Adrenal gland (tissue), 12 donors: Measurements from ENCODE around the gene ISL2. TPM values are rescaled to one million over a fixed set of nuclear protein-coding genes. Genes with fewer than 3 reads are reported as not detected.

Source experiments
- DNase-seq, 7 donors: peaks; one replicate each; pipeline ENCODE4 v3.0.0-alpha.2; 2019 to 2020
- H3K27ac ChIP-seq, 5 donors: fragments of 200-600 bp; sonication (generic) in 4 of 5; 1 replicate in 3 of 5; 2 replicates in 2 of 5; pipeline versions ENCODE4 v1.5.1 to v1.8.0; 2016 to 2020; ENCODE audit warnings: mild to moderate bottlenecking in 1 of 5
- H3K27me3 ChIP-seq: fragments of 200-600 bp; 2 replicates; pipeline ENCODE4 v1.8.0; 2021
- H3K36me3 ChIP-seq, 2 donors: fragments of 200-600 bp; replicated peaks in 1 of 2; 1 replicate in 1 of 2; 2 replicates in 1 of 2; pipeline versions ENCODE4 v1.5.1 to v1.8.0; 2018 to 2022
- H3K4me1 ChIP-seq, 2 donors: fragments of 200-600 bp; replicated peaks in 1 of 2; 1 replicate in 1 of 2; 2 replicates in 1 of 2; pipeline versions ENCODE4 v1.5.1 to v1.8.0; 2018 to 2021
- H3K4me3 ChIP-seq, 4 donors: fragments of 200-600 bp; sonication (generic) in 3 of 4; one replicate each; pipeline ENCODE4 v1.5.1; 2016 to 2018
- H3K9me3 ChIP-seq, 3 donors: fragments of 200-600 bp; sonication (generic) in 1 of 3; replicated peaks in 1 of 3; 1 replicate in 2 of 3; 2 replicates in 1 of 3; pipeline versions ENCODE4 v1.5.1 to v1.8.0; 2016 to 2021
- CTCF ChIP-seq, 6 experiments: fragments of 450-650 bp in 4 of 6; fragments of 200-600 bp in 2 of 6; sonication (generic) in 1 of 6; IDR thresholded peaks; 1 replicate in 5 of 6; 2 replicates in 1 of 6; pipeline versions ENCODE4 v1.5.1 to v1.8.0; 2016 to 2021; ENCODE audit warnings: antibody characterized with exemption in 6 of 6, mild to moderate bottlenecking in 2 of 6, moderate library complexity in 1 of 6
- POLR2A ChIP-seq, 2 donors: fragments of 450-650 bp; IDR thresholded peaks; one replicate each; pipeline ENCODE4 v1.6.1; 2017; ENCODE audit warnings: antibody characterized with exemption in 2 of 2, mild to moderate bottlenecking in 2 of 2, moderate library complexity in 1 of 2
- WGBS, 4 donors: extraction: QIAGEN DNeasy Blood & Tissue Kit in 2 of 4; methylation state at CpG; one replicate each; pipeline versions ENCODE4 v1.1.5 to v1.1.7; 2013 to 2017; 5-methylcytosine and 5-hydroxymethylcytosine counted together
- intact Hi-C, 2 donors: fragments of 100-400 bp; cut with DNase I; formaldehyde crosslinking; loops; one replicate each; pipeline versions ENCODE4 v1.14.1 to v1.15.0; 2022 to 2023
- polyA plus RNA-seq, 3 donors: library from polyadenylated mRNA; stranded (reverse); fragments of 200-250 nt in 2 of 3; fragments of 350-450 nt in 1 of 3; fragmentation: Illumina TruSeq in 1 of 3; extraction: RNeasy Lipid Tissue Mini Kit (QIAGEN cat#74804) in 1 of 3; gene quantifications; one replicate each; pipeline ENCODE4 v1.2.3, GENCODE V29; 2013 to 2014
- total RNA-seq, 9 donors: library from RNA; depleted of rRNA in 4 of 9; stranded (reverse); fragments of >200 nt in 4 of 9; fragments of 120-200 nt in 1 of 9; fragmentation: NEBNext Ultra II Directional in 1 of 9; extraction: Animal tissue kit (Norgen Biotek cat#: 25700) in 1 of 9; gene quantifications; one replicate each; pipeline versions ENCODE4 v1.1.0 to v1.2.4, GENCODE V29; 2013 to 2023
- donor health status: healthy with polysubstance abuse.
- donor health status: Bipolar disorder and iron deficiency.
- donor health status: DM: yes; HTN: yes; CAD: no.
- donor health status: DM: no; HTN: no; CAD: no.
- donor health status: DM: no; HTN: no; CAD: no.
- donor health status: DM: yes; HTN: yes; CAD: no.

The ISL2 gene
- total and polyA plus RNA-seq, 12 donors, result 0.03 to 0.11 TPM; not detected in 10

GRCh38 chr15:76386178-76386577 is 49.6 kb downstream of the ISL2 start:
- no peaks in the 10 kb centered on the region for H3K27me3 ChIP-seq
- no peak for TF ChIP-seq POLR2A (IDR thresholded peaks at IDR 0.05)
- no peak for TF ChIP-seq CTCF (IDR thresholded peaks at IDR 0.05)
- H3K36me3 ChIP-seq, result no peaks in the 10 kb centered on the region
- WGBS, 4 donors, result 94 to 96% (median 95%) methylated on average over 2 of the region's 2 CpGs
- intact Hi-C loops, result no loop called here
- no peak overlapping the region for H3K27ac ChIP-seq
- DNase-seq, result no peak
- no peaks in the 10 kb centered on the region for H3K4me1 ChIP-seq
- H3K9me3 ChIP-seq, result no peaks in the 10 kb centered on the region
- H3K4me3 ChIP-seq, result no peak overlapping the region

- Histone ChIP-seq H3K4me1 (no peaks in the 10 kb centered on the region), H3K4me3 (no peak overlapping the region), H3K9me3 (no peaks in the 10 kb centered on the region), H3K36me3 (no peaks in the 10 kb centered on the region), H3K27ac (no peak overlapping the region), H3K27me3 (no peaks in the 10 kb centered on the region)
- DNase-seq, result no peak
- intact Hi-C loops, result no loop called here
- no peak for TF ChIP-seq POLR2A (IDR thresholded peaks at IDR 0.05)
- no peak for TF ChIP-seq CTCF (IDR thresholded peaks at IDR 0.05)
- 95 to 98% (median 96%) methylated on average over 2 of the region's 2 CpGs for WGBS, 4 donors
These were observed 50.4 kb downstream of the ISL2 start for GRCh38 chr15:76386926-76387325.

- Histone ChIP-seq H3K9me3 (no peaks in the 10 kb centered on the region), H3K36me3 (no peaks in the 10 kb centered on the region), H3K4me1 (no peaks in the 10 kb centered on the region), H3K27me3 (no peaks in the 10 kb centered on the region), H3K27ac (no peak overlapping the region), H3K4me3 (no peak overlapping the region)
- TF ChIP-seq CTCF (IDR thresholded peaks at IDR 0.05) (no peak), POLR2A (IDR thresholded peaks at IDR 0.05) (no peak)
- intact Hi-C loops, result no loop called here
- DNase-seq, result no peak
These were observed 54.0 kb downstream of the ISL2 start for GRCh38 chr15:76390571-76390970.

- intact Hi-C loops, result no loop called here
- WGBS, 4 donors, result 94 to 98% (median 97%) methylated on average over 3 of the region's 3 CpGs
- no peaks in the 10 kb centered on the region for H3K4me1 ChIP-seq
- H3K9me3 ChIP-seq, result no peaks in the 10 kb centered on the region
- no peak for DNase-seq
- no peaks in the 10 kb centered on the region for H3K27me3 ChIP-seq
- H3K36me3 ChIP-seq, result no peaks in the 10 kb centered on the region
- no peak overlapping the region for H3K4me3 ChIP-seq
- TF ChIP-seq CTCF (IDR thresholded peaks at IDR 0.05) (no peak), POLR2A (IDR thresholded peaks at IDR 0.05) (no peak)
- H3K27ac ChIP-seq, result no peak overlapping the region
These were observed 54.7 kb downstream of the ISL2 start for GRCh38 chr15:76391309-76391708.
